GM18526 (cell line): ENCODE results near the gene SLC35G2.

ENCODE experiments used
- POLR2A ChIP-seq: IDR thresholded peaks from 3 replicates; pipeline ENCODE4 v1.6.1; 2011; ENCODE audit not compliant: insufficient read length; ENCODE audit errors: extremely low read depth

The SLC35G2 gene

GRCh38 chr3:136818191-136818768 is 646 bp upstream of the SLC35G2 start:
- TF ChIP-seq POLR2A, result no peak

GRCh38 chr3:136819392-136819730 is 435 bp downstream of the SLC35G2 start:
- no peak for TF ChIP-seq POLR2A

- TF ChIP-seq POLR2A, result no peak
These were observed 1.1 kb downstream of the SLC35G2 start for GRCh38 chr3:136819731-136820679.

GRCh38 chr3:136831461-136831860 is 12.5 kb downstream of the SLC35G2 start:
- no peak for TF ChIP-seq POLR2A

GRCh38 chr3:136835089-136835812 is 16.3 kb downstream of the SLC35G2 start:
- TF ChIP-seq POLR2A, result no peak

GRCh38 chr3:136835813-136836510 is 17.0 kb downstream of the SLC35G2 start:
- no peak for TF ChIP-seq POLR2A

DNA sequence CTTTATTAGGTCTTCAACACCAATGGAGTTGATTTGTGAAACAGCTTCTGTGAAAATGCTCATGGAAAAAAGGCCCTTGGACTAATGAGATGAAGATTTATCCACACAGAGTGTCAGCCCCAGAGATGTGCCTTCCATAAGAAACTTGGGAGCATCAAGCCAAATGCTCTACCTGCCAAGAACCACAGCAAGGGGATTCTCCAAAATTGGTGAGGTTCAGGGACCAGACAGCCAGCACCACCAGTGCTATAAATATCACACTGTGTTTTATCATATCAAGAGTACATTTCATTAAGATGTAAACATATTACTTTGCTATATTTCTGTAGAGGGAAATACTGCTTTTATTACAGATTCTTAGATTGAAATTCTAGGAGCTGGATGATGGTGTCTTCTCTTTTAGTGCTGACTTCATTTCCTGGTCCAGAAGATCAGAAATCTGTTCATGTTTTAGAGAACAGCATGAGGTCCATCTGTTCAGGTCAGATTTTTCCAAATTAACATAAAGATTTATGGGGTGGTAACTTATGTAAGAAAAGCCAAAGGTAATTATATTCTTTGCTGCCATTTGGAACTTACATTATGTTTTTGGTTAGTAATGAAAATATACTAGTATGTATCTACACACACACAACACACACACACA is 17.7 kb downstream of the SLC35G2 start:
- TF ChIP-seq POLR2A, result no peak

DNA sequence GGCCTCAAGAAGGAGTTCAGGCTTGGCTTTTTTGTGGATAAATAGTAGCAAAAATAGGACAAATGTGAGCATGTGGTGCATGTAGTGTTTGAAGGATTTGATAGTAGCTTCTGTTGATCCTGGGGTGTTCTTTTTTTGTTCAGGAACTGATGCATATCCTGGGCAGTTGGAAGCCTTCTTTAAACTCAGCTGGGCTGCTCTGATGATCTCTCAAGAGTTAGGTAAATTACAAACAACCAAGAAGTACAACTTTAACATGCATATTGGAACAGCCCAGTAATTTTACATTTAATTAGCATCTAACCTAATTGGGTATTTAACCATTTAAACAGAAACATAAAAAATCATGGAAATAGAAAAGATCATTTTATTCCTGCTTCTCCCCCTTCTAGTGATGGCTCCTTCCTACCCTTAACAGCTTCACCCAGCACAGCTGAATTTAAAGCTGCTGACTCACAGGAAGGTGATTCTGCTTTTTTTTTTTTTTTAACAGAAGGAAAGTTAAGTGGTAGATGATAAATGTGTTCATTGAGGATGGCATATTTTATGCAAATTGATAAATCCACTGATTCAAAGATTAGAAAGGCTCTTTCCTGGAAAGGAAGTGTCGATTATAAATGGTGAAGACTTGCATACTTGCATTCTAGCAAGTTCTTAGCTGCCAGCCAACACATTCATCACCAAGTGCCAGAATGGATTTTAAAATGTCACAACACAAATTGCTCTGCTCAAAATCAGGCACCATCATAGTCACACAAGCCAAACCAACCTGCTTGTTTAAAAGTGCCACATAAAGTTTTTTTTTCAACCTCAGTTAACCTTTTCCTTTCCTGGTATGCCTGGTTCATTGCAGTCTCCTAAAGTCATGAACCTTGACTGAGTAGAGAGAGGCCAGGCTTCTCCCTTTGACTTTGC is 20.0 kb downstream of the SLC35G2 start:
- no peak for TF ChIP-seq POLR2A

- TF ChIP-seq POLR2A, result no peak
These were observed 20.6 kb downstream of the SLC35G2 start for GRCh38 chr3:136839556-136839931.

- no peak for TF ChIP-seq POLR2A
These were observed 21.3 kb downstream of the SLC35G2 start for GRCh38 chr3:136840252-136840651.

GRCh38 chr3:136842294-136842693 is 23.4 kb downstream of the SLC35G2 start:
- no peak for TF ChIP-seq POLR2A

- no peak for TF ChIP-seq POLR2A
These were observed 25.8 kb downstream of the SLC35G2 start for GRCh38 chr3:136844724-136845123.

- no peak for TF ChIP-seq POLR2A
These were observed 33.3 kb downstream of the SLC35G2 start for GRCh38 chr3:136852180-136852579.

DNA sequence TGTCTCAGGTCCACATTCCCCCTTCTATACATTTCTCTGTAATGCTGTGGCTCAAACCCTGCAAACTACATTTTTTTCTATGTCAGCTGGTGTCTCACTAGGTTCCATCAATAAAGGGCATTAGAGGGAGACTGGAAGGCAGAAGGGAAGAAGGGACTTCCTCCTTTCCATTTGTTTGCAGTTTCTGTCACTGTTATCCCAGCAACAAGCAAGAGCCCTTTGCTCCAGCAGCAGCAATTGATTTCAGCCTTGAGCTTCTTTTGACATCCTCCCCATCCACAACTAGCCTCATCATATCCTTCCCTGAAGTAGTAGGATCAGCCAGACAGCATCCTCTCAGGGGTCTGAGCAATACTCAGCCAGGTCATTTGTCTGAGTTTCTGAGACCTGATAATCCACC is 37.7 kb downstream of the SLC35G2 start:
- TF ChIP-seq POLR2A, result no peak
